ENCODE results near the gene NBPF3. TPM values are rescaled to one million over a fixed set of nuclear protein-coding genes. Genes with fewer than 3 reads are reported as not detected.
A peak's percentile ranks its signal among the peaks of the same experiment; 100 is the strongest.
"Not testable (repeated sequence)": the region's sequence is repeated elsewhere in the genome, so short reads cannot be mapped to it uniquely, and the experiment has no call there.

NBPF3 gene
- total RNA-seq, 4 donors from 2014 or later: 4.4 to 24.8 (median 10.2) TPM

- DNase-seq: no peak
- H3K27me3 ChIP-seq: no peaks in the 10 kb centered on the region
- H3K36me3 ChIP-seq: no peaks in the 10 kb centered on the region
- no peak overlapping the region for H3K27ac ChIP-seq
- TF ChIP-seq POLR2A (IDR thresholded peaks at IDR 0.05) (no peak), CTCF (IDR thresholded peaks at IDR 0.05) (no peak)
- H3K4me3 ChIP-seq: no peak overlapping the region
- H3K4me1 ChIP-seq: peaks cover 0 to 5% (median 0%) of the 10 kb centered on the region in 4 donors
- H3K9me3 ChIP-seq: no peaks in the 10 kb centered on the region
Measured at GRCh38 chr1:21457654-21458053, 17.7 kb downstream of the NBPF3 start.

- H3K27me3 ChIP-seq, H3K9me3 ChIP-seq, DNase-seq, H3K27ac ChIP-seq, H3K4me3 ChIP-seq, H3K36me3 ChIP-seq, H3K4me1 ChIP-seq: not testable (repeated sequence)
Measured at GRCh38 chr1:21465127-21465526, 25.2 kb downstream of the NBPF3 start.

- H3K27ac ChIP-seq, H3K9me3 ChIP-seq, H3K36me3 ChIP-seq, H3K4me3 ChIP-seq, H3K4me1 ChIP-seq, DNase-seq, H3K27me3 ChIP-seq: not testable (repeated sequence)
Measured at GRCh38 chr1:21467946-21468345, 28.0 kb downstream of the NBPF3 start.

- DNase-seq: peak in 1 of 3 donors; percentile 54
- Histone ChIP-seq H3K36me3 (no peaks in the 10 kb centered on the region), H3K9me3 (no peaks in the 10 kb centered on the region), H3K4me1 (no peaks in the 10 kb centered on the region), H3K27ac (no peak overlapping the region), H3K27me3 (no peaks in the 10 kb centered on the region), H3K4me3 (no peak overlapping the region)
- no peak for TF ChIP-seq POLR2A (IDR thresholded peaks at IDR 0.05)
- TF ChIP-seq CTCF (IDR thresholded peaks at IDR 0.05): peak in 4 of 6 experiments; percentile 14 to 25 (median 17)
Measured at GRCh38 chr1:21468599-21468998, 28.7 kb downstream of the NBPF3 start.

- H3K27ac ChIP-seq: no peak overlapping the region
- no peak for DNase-seq
- no peak overlapping the region for H3K4me3 ChIP-seq
- no peaks in the 10 kb centered on the region for H3K36me3 ChIP-seq
- no peaks in the 10 kb centered on the region for H3K4me1 ChIP-seq
- H3K9me3 ChIP-seq: no peaks in the 10 kb centered on the region
- TF ChIP-seq CTCF (IDR thresholded peaks at IDR 0.05) (no peak), POLR2A (IDR thresholded peaks at IDR 0.05) (no peak)
- no peaks in the 10 kb centered on the region for H3K27me3 ChIP-seq
Measured at GRCh38 chr1:21469581-21469980, 29.6 kb downstream of the NBPF3 start.

- Histone ChIP-seq H3K4me3 (no peak overlapping the region), H3K27ac (no peak overlapping the region), H3K4me1 (no peaks in the 10 kb centered on the region), H3K9me3 (no peaks in the 10 kb centered on the region), H3K27me3 (no peaks in the 10 kb centered on the region), H3K36me3 (peaks cover 0 to 4% (median 0%) of the 10 kb centered on the region in 3 donors)
- DNase-seq: no peak
- no peak for TF ChIP-seq CTCF (IDR thresholded peaks at IDR 0.05)
- no peak for TF ChIP-seq POLR2A (IDR thresholded peaks at IDR 0.05)
Measured at GRCh38 chr1:21472861-21473260, 32.9 kb downstream of the NBPF3 start.

GRCh38 chr1:21478356-21478755, 38.4 kb downstream of the NBPF3 start:
- Histone ChIP-seq H3K4me3 (no peak overlapping the region), H3K9me3 (no peaks in the 10 kb centered on the region), H3K27me3 (no peaks in the 10 kb centered on the region), H3K4me1 (no peaks in the 10 kb centered on the region), H3K36me3 (peaks cover 0 to 20% (median 0%) of the 10 kb centered on the region in 3 donors), H3K27ac (no peak overlapping the region)
- DNase-seq: peak in 2 of 3 donors; percentile 62 to 66
- TF ChIP-seq CTCF (IDR thresholded peaks at IDR 0.05): no peak
- TF ChIP-seq POLR2A (IDR thresholded peaks at IDR 0.05): no peak

GRCh38 chr1:21483881-21484280, 43.9 kb downstream of the NBPF3 start:
- H3K9me3 ChIP-seq, H3K36me3 ChIP-seq, H3K27ac ChIP-seq, DNase-seq, H3K4me3 ChIP-seq, H3K4me1 ChIP-seq, H3K27me3 ChIP-seq: not testable (repeated sequence)
